SU-DHL-6 (cell line): ENCODE results near the gene ZRANB2.

Source experiments
- H2AFZ ChIP-seq: fragments of 200-600 bp; sonication (generic); 2 replicates; pipeline ENCODE4 v1.6.1; 2014; ENCODE audit warnings: low read depth, mild to moderate bottlenecking, moderate library complexity, mixed read lengths, antibody characterized with exemption, low read length; ENCODE audit not compliant: severe bottlenecking
- H3F3A ChIP-seq: fragments of 200-600 bp; shearing (Covaris generic); 2 replicates; pipeline ENCODE4 v1.6.0; 2016; ENCODE audit warnings: antibody characterized with exemption, mild to moderate bottlenecking; ENCODE audit not compliant: insufficient read depth
- H3K27ac ChIP-seq: fragments of 200-600 bp; sonication (generic); 2 replicates; pipeline ENCODE4 v1.5.1; 2016; ENCODE audit warnings: low read depth, mild to moderate bottlenecking, low read length, moderate library complexity, mixed read lengths
- H3K27me3 ChIP-seq: fragments of 200-600 bp; sonication (generic), shearing (Covaris generic); 2 replicates; pipeline ENCODE4 v1.6.0; 2014; ENCODE audit warnings: mild to moderate bottlenecking, low read length
- H3K36me3 ChIP-seq: fragments of 200-600 bp; sonication (generic); 2 replicates; pipeline ENCODE4 v1.6.1; 2014; ENCODE audit warnings: mild to moderate bottlenecking, low read length, mixed read lengths
- H3K4me2 ChIP-seq: fragments of 300-600, 200-600 bp; shearing (Covaris generic), sonication (generic); 2 replicates; pipeline ENCODE4 v1.6.0; 2014; ENCODE audit warnings: low read length, low read depth, mild to moderate bottlenecking; ENCODE audit not compliant: poor library complexity, severe bottlenecking
- H3K4me3 ChIP-seq: fragments of 200-600 bp; sonication (generic); 2 replicates; pipeline ENCODE4 v1.5.1; 2014; ENCODE audit warnings: antibody characterized with exemption, low read length, mild to moderate bottlenecking, mixed read lengths; ENCODE audit not compliant: insufficient read depth, poor library complexity, severe bottlenecking
- H3K79me2 ChIP-seq: fragments of 200-600 bp; sonication (generic); 2 replicates; pipeline ENCODE4 v1.6.1; 2014; ENCODE audit warnings: mild to moderate bottlenecking, low read length, moderate library complexity; ENCODE audit not compliant: insufficient read depth
- H3K9ac ChIP-seq: fragments of 200-600 bp; sonication (generic); 2 replicates; pipeline ENCODE4 v1.7.0; 2014; ENCODE audit warnings: mild to moderate bottlenecking, low read length
- H3K9me2 ChIP-seq: fragments of 200-600 bp; sonication (generic); replicated peaks from 2 replicates; pipeline ENCODE4 v1.6.1; 2014; ENCODE audit warnings: low read length; ENCODE audit not compliant: insufficient read depth
- H3K9me3 ChIP-seq: fragments of 200-600 bp; sonication (generic); 2 replicates; pipeline ENCODE4 v1.6.1; 2014; ENCODE audit warnings: low read length, mixed read lengths; ENCODE audit not compliant: insufficient read depth
- H4K20me1 ChIP-seq: fragments of 200-600 bp; sonication (generic); 2 replicates; pipeline ENCODE4 v1.6.1; 2014; ENCODE audit warnings: low read depth, mild to moderate bottlenecking, antibody characterized with exemption, low read length, moderate library complexity, mixed read lengths
- CTCF ChIP-seq: fragments of 200-600 bp; sonication (generic); IDR thresholded peaks from one replicate; pipeline ENCODE4 v1.5.1; 2017; ENCODE audit warnings: antibody characterized with exemption, mild to moderate bottlenecking, low read length, moderate library complexity; ENCODE audit not compliant: insufficient read depth, poor library complexity, severe bottlenecking
- EZH2phosphoT487 ChIP-seq: fragments of 200-600 bp; sonication (generic), shearing (Covaris generic); conservative IDR thresholded peaks from 2 replicates; pipeline ENCODE4 v1.6.1; 2018; ENCODE audit warnings: mild to moderate bottlenecking, antibody characterized with exemption, low read length, moderate library complexity, mixed read lengths

The ZRANB2 gene

GRCh38 chr1:71072273-71072672 lies 8.6 kb downstream of the ZRANB2 start:
- Histone ChIP-seq H3K79me2 (peaks cover 33% of the 10 kb centered on the region), H3K9me2 (no peaks in the 10 kb centered on the region), H3K27me3 (no peaks in the 10 kb centered on the region), H4K20me1 (peaks cover 31% of the 10 kb centered on the region), H3K4me3 (no peak overlapping the region), H3F3A (peaks cover 6% of the 10 kb centered on the region; the same call in 1 of the 2 replicates), H2AFZ (no peak overlapping the region), H3K36me3 (peaks cover 95% of the 10 kb centered on the region), H3K9ac (no peak overlapping the region), H3K4me2 (no peak overlapping the region), H3K9me3 (no peaks in the 10 kb centered on the region), H3K27ac (no peak overlapping the region)
- no peak for TF ChIP-seq CTCF
- TF ChIP-seq EZH2phosphoT487, result no peak

DNA sequence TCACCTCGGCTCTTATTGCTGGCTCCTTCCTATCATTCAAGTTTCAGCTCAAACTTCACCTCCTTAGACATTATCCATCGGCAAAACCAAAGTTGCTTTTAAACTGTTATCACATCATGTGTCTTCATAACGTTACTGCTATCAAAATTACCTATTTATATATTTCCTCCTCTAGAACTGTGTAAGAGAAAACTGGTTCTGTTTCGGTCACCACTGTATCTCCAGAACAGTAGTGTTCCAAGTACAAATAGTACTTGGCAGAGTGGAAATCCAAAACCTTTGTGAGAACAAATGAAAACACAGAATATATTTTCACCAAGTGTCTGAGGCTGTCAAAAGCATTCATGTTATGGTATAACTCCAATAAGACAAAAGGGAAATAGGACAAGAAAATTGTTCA lies 9.1 kb downstream of the ZRANB2 start:
- no peak for TF ChIP-seq EZH2phosphoT487
- no peak for TF ChIP-seq CTCF
- Histone ChIP-seq H3K4me2 (no peak overlapping the region), H3K4me3 (no peak overlapping the region), H3F3A (peaks cover 7% of the 10 kb centered on the region; the same call in 1 of the 2 replicates), H3K36me3 (peaks cover 95% of the 10 kb centered on the region), H3K9ac (no peak overlapping the region), H3K9me2 (no peaks in the 10 kb centered on the region), H3K27ac (no peak overlapping the region), H3K79me2 (peaks cover 29% of the 10 kb centered on the region), H2AFZ (no peak overlapping the region), H3K27me3 (no peaks in the 10 kb centered on the region), H4K20me1 (peaks cover 31% of the 10 kb centered on the region), H3K9me3 (no peaks in the 10 kb centered on the region)

- H3K4me3 ChIP-seq, result no peak overlapping the region
- H3K4me2 ChIP-seq, result no peak overlapping the region
- no peaks in the 10 kb centered on the region for H3K9me2 ChIP-seq
- peaks cover 95% of the 10 kb centered on the region for H3K36me3 ChIP-seq
- no peak overlapping the region for H2AFZ ChIP-seq
- H4K20me1 ChIP-seq, result peaks cover 23% of the 10 kb centered on the region; the same call in 1 of the 2 replicates
- H3K27me3 ChIP-seq, result no peaks in the 10 kb centered on the region
- H3K79me2 ChIP-seq, result peaks cover 4% of the 10 kb centered on the region; the same call in 1 of the 2 replicates
- TF ChIP-seq EZH2phosphoT487 (no peak), CTCF (no peak)
- H3F3A ChIP-seq, result peaks cover 12% of the 10 kb centered on the region; the same call in 1 of the 2 replicates
- H3K27ac ChIP-seq, result no peak overlapping the region
- no peaks in the 10 kb centered on the region for H3K9me3 ChIP-seq
- H3K9ac ChIP-seq, result no peak overlapping the region
These were observed 12.3 kb downstream of the ZRANB2 start for GRCh38 chr1:71068325-71069240.
